HepG2 (cell line): ENCODE results near the gene TM4SF1. TPM values are rescaled to one million over a fixed set of nuclear protein-coding genes. Genes with fewer than 3 reads are reported as not detected.

Experiments
- ARHGAP35 ChIP-seq: sonication (generic); formaldehyde crosslinking; IDR thresholded peaks from 2 replicates; pipeline ENCODE4 v1.9.0; 2022; ENCODE audit warnings: mild to moderate bottlenecking, inconsistent platforms, moderate library complexity, missing genetic modification reagents, borderline replicate concordance
- FOXK1 ChIP-seq: sonication (generic); formaldehyde crosslinking; IDR thresholded peaks from 2 replicates; pipeline ENCODE4 v1.4.0; 2020; ENCODE audit warnings: low read depth, missing genetic modification reagents, borderline replicate concordance
- MBD4 ChIP-seq: IDR thresholded peaks from 2 replicates; pipeline ENCODE4 v1.6.1; 2012; ENCODE audit warnings: low read length, inconsistent platforms, borderline replicate concordance
- NCOA1 ChIP-seq: sonication (generic); formaldehyde crosslinking; IDR thresholded peaks from 2 replicates; pipeline ENCODE4 v1.9.0; 2021; ENCODE audit warnings: missing genetic modification reagents
- RAD21 ChIP-seq: fragments of 450-650 bp; formaldehyde crosslinking; IDR thresholded peaks from 2 replicates; pipeline ENCODE4 v1.5.0; 2020; ENCODE audit warnings: mild to moderate bottlenecking
- SMYD3 ChIP-seq: sonication (generic); formaldehyde crosslinking; IDR thresholded peaks from 2 replicates; pipeline ENCODE4 v1.8.1; 2023; ENCODE audit warnings: mild to moderate bottlenecking, missing genetic modification reagents
- SSRP1 ChIP-seq: IDR thresholded peaks from 2 replicates; pipeline ENCODE4 v1.6.1; 2016; ENCODE audit warnings: control low read depth
- TAF1 ChIP-seq: sonication (generic); formaldehyde crosslinking; IDR thresholded peaks from 2 replicates; pipeline ENCODE4 v1.4.0; 2020; ENCODE audit warnings: missing genetic modification reagents
- WIZ ChIP-seq: sonication (generic); formaldehyde crosslinking; IDR thresholded peaks from 2 replicates; pipeline ENCODE4 v1.5.1; 2020; ENCODE audit warnings: mild to moderate bottlenecking, missing genetic modification reagents
- ZNF143 ChIP-seq: sonication (generic); formaldehyde crosslinking; IDR thresholded peaks from 2 replicates; pipeline ENCODE4 v1.4.0; 2020; ENCODE audit warnings: missing genetic modification reagents
- ZNF333 ChIP-seq: sonication (generic); formaldehyde crosslinking; IDR thresholded peaks from 2 replicates; pipeline ENCODE4 v1.4.0; 2020; ENCODE audit warnings: mild to moderate bottlenecking, missing genetic modification reagents, borderline replicate concordance
- ZNF547 ChIP-seq: sonication (generic); formaldehyde crosslinking; IDR thresholded peaks from 2 replicates; pipeline ENCODE4 v1.5.1; 2020; ENCODE audit warnings: mild to moderate bottlenecking, missing genetic modification reagents
- ZNF674 ChIP-seq: sonication (generic); formaldehyde crosslinking; IDR thresholded peaks from 2 replicates; pipeline ENCODE4 v1.5.0; 2020; ENCODE audit warnings: low read depth, mild to moderate bottlenecking, missing genetic modification reagents
- ZNF781 ChIP-seq: sonication (generic); formaldehyde crosslinking; IDR thresholded peaks from 2 replicates; pipeline ENCODE4 v1.5.1; 2020; ENCODE audit warnings: borderline replicate concordance, mild to moderate bottlenecking, missing genetic modification reagents; ENCODE audit errors: not compliant biosample characterization
- ZNF879 ChIP-seq: sonication (generic); formaldehyde crosslinking; IDR thresholded peaks from 2 replicates; pipeline ENCODE4 v1.8.1; 2023; ENCODE audit warnings: missing genetic modification reagents
- ZZZ3 ChIP-seq: sonication (generic); formaldehyde crosslinking; IDR thresholded peaks from 2 replicates; pipeline ENCODE4 v1.4.0; 2020; ENCODE audit warnings: missing genetic modification reagents, mild to moderate bottlenecking, borderline replicate concordance
- polyA plus RNA-seq, 8 experiments: library from polyadenylated mRNA; depleted of rRNA in 3 of 8; stranded (reverse) in 7 of 8; unstranded in 1 of 8; fragments of >200 nt; fragmentation: Illumina TruSeq in 4 of 8; extraction: Trizol in 4 of 8; gene quantifications; 2 replicates each; pipeline versions ENCODE4 v1.2.1 to v1.2.3, GENCODE V29; 2011 to 2016; ENCODE audit warnings: low read depth in 4 of 8, missing spikeins in 1 of 8, mixed read lengths in 1 of 8; ENCODE audit not compliant: insufficient read depth in 1 of 8
- total RNA-seq, 5 experiments: library from RNA; depleted of rRNA; stranded (reverse); fragments of >200 nt; fragmentation: Illumina TruSeq; extraction: Trizol; gene quantifications; 2 replicates each; pipeline ENCODE4 v1.2.3, GENCODE V29; 2016; ENCODE audit warnings: low read depth in 1 of 5
- TF ChIP-seq, protein P1 (sequence below): sonication (generic); formaldehyde crosslinking; IDR thresholded peaks from 2 replicates; pipeline ENCODE4 v1.4.0; 2020; ENCODE audit warnings: low read depth, mild to moderate bottlenecking, missing genetic modification reagents
- TF ChIP-seq, protein P2 (sequence below): sonication (generic); formaldehyde crosslinking; IDR thresholded peaks from 2 replicates; pipeline ENCODE4 v1.4.0; 2020; ENCODE audit warnings: missing genetic modification reagents, borderline replicate concordance
- TF ChIP-seq, protein P3 (sequence below), 2 experiments: sonication (generic) in 1 of 2; formaldehyde crosslinking in 1 of 2; IDR thresholded peaks; 2 replicates each; pipeline versions ENCODE4 v1.4.0 to v1.6.1; 2018 to 2020; ENCODE audit warnings: missing genetic modification reagents in 2 of 2, borderline replicate concordance in 1 of 2, low read depth in 1 of 2, mild to moderate bottlenecking in 1 of 2, missing biosample characterization in 1 of 2
- TF ChIP-seq, protein P4 (sequence below): sonication (generic); formaldehyde crosslinking; conservative IDR thresholded peaks from 2 replicates; pipeline ENCODE4 v1.8.0; 2022; ENCODE audit warnings: mild to moderate bottlenecking, moderate library complexity, missing genetic modification reagents

Gene TM4SF1
- total and polyA plus RNA-seq, 2 of the 13 experiments (the other 11 are each of a cell fraction or from before 2014, with no cell fraction given), result 431 to 1,359 TPM

DNA sequence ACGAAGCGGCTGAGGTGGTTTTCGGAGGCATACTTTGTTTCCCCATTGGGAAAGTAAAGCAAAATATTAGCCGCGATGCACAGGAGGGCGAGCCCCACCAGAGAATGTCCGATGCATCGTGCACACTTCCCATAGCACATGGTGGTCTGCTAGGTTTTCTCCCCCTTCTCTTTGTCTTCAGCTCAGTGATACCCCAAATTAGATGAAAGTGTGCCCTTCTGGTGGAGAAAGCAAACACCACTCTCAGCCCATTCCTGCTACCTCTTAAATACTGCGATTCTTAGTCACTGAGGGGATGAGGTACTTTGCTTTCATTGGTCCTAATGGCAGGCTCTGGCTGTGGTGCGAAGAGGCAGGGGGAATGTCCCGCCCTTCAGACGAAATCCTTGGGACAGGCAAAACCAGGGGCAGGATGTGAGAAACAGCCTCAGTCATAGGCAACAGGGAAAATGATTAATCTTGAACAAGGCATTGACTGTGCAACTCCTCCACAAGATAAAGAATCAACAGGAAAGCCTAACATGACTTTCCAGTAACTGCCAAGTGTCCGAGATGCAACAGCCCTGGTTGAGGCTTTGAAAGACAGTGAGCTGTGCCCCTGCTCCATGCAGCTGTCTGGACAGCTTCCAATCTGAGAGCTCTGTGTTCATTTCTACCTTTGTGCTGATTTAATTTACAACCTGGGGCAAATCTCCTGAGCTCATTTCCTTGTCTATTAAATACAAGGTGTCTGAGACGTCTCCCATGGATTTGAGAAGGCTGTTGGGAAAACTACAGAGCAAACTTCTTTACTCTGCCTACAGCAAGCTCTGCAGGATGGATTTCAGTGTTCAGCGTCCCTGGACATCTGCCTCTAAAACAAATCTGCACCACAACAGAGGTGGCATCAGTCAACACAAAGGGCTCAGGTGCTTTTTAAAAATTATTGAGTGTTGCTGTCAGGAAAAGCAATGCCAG is at the start of gene TM4SF1 (continued):
- TF ChIP-seq ZNF333 (CRISPR knock-in tag) (no peak), WIZ (CRISPR knock-in tag) (no peak), ZZZ3 (no peak), ZNF879 (CRISPR knock-in tag) (0 out of 2 replicates have a peak, but pooled peaks have one; percentile 46), MBD4 (0 out of 2 replicates have a peak, but pooled peaks have one; percentile 64), NCOA1 (CRISPR knock-in tag) (no peak), ZNF547 (CRISPR knock-in tag) (peak; percentile 48), SMYD3 (CRISPR knock-in tag) (0 out of 2 replicates have a peak, but pooled peaks have one; percentile 63), ZNF674 (CRISPR knock-in tag) (no peak), SSRP1 (CRISPR knock-in tag) (no peak), ZNF781 (no peak), ARHGAP35 (no peak; the same call in 1 of the 2 replicates), TAF1 (peak; percentile 98), FOXK1 (CRISPR knock-in tag) (0 out of 2 replicates have a peak, but pooled peaks have one; percentile 41), RAD21 (no peak; the same call in 1 of the 2 replicates), ZNF143 (peak; percentile 28; the same call in 1 of the 2 replicates)
- TF ChIP-seq, protein P1, sequence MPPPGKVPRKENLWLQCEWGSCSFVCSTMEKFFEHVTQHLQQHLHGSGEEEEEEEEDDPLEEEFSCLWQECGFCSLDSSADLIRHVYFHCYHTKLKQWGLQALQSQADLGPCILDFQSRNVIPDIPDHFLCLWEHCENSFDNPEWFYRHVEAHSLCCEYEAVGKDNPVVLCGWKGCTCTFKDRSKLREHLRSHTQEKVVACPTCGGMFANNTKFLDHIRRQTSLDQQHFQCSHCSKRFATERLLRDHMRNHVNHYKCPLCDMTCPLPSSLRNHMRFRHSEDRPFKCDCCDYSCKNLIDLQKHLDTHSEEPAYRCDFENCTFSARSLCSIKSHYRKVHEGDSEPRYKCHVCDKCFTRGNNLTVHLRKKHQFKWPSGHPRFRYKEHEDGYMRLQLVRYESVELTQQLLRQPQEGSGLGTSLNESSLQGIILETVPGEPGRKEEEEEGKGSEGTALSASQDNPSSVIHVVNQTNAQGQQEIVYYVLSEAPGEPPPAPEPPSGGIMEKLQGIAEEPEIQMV (CRISPR knock-in tag), result no peak
- TF ChIP-seq, protein P2, sequence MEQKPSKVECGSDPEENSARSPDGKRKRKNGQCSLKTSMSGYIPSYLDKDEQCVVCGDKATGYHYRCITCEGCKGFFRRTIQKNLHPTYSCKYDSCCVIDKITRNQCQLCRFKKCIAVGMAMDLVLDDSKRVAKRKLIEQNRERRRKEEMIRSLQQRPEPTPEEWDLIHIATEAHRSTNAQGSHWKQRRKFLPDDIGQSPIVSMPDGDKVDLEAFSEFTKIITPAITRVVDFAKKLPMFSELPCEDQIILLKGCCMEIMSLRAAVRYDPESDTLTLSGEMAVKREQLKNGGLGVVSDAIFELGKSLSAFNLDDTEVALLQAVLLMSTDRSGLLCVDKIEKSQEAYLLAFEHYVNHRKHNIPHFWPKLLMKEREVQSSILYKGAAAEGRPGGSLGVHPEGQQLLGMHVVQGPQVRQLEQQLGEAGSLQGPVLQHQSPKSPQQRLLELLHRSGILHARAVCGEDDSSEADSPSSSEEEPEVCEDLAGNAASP (CRISPR knock-in tag), result no peak
- TF ChIP-seq, protein P3, sequence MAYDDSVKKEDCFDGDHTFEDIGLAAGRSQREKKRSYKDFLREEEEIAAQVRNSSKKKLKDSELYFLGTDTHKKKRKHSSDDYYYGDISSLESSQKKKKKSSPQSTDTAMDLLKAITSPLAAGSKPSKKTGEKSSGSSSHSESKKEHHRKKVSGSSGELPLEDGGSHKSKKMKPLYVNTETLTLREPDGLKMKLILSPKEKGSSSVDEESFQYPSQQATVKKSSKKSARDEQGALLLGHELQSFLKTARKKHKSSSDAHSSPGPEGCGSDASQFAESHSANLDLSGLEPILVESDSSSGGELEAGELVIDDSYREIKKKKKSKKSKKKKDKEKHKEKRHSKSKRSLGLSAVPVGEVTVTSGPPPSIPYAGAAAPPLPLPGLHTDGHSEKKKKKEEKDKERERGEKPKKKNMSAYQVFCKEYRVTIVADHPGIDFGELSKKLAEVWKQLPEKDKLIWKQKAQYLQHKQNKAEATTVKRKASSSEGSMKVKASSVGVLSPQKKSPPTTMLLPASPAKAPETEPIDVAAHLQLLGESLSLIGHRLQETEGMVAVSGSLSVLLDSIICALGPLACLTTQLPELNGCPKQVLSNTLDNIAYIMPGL (CRISPR knock-in tag; IDR thresholded peaks at IDR 0.05; ENCODE audit: borderline replicate concordance in 1 of 2, low read depth in 1 of 2), result peak; percentile 70 to 91; a peak in 3 of 4 replicates
- TF ChIP-seq, protein P4, sequence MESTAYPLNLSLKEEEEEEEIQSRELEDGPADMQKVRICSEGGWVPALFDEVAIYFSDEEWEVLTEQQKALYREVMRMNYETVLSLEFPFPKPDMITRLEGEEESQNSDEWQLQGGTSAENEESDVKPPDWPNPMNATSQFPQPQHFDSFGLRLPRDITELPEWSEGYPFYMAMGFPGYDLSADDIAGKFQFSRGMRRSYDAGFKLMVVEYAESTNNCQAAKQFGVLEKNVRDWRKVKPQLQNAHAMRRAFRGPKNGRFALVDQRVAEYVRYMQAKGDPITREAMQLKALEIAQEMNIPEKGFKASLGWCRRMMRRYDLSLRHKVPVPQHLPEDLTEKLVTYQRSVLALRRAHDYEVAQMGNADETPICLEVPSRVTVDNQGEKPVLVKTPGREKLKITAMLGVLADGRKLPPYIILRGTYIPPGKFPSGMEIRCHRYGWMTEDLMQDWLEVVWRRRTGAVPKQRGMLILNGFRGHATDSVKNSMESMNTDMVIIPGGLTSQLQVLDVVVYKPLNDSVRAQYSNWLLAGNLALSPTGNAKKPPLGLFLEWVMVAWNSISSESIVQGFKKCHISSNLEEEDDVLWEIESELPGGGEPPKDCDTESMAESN (CRISPR knock-in tag), result 0 out of 2 replicates have a peak, but pooled peaks have one; percentile 48
